GM18868 (cell line): ENCODE results near the gene RYR2.
"Not testable (repeated sequence)": the region's sequence is repeated elsewhere in the genome, so short reads cannot be mapped to it uniquely, and the experiment has no call there.

ENCODE experiments used
- ATAC-seq: cut with Tn5 transposase; IDR thresholded peaks from one replicate; pipeline ENCODE4 v1.9.1; 2021; ENCODE audit warnings: mild to moderate bottlenecking, moderate library complexity; ENCODE audit not compliant: unreplicated experiment

The RYR2 gene

GRCh38 chr1:237525102-237525501 lies 483.1 kb downstream of the RYR2 start:
- ATAC-seq: no peak

- ATAC-seq: no peak
These were observed 485.8 kb downstream of the RYR2 start for GRCh38 chr1:237527761-237528160.

GRCh38 chr1:237528545-237528944 lies 486.6 kb downstream of the RYR2 start:
- ATAC-seq: no peak

- no peak for ATAC-seq
These were observed 497.1 kb downstream of the RYR2 start for GRCh38 chr1:237539055-237539454.

GRCh38 chr1:237542525-237543418 lies 500.8 kb downstream of the RYR2 start:
- no peak for ATAC-seq

- ATAC-seq: no peak
These were observed 511.1 kb downstream of the RYR2 start for GRCh38 chr1:237553078-237553477.

- ATAC-seq: no peak
These were observed 514.9 kb downstream of the RYR2 start for GRCh38 chr1:237556911-237557310.

GRCh38 chr1:237562242-237562823 lies 520.3 kb downstream of the RYR2 start:
- peak; percentile 91 for ATAC-seq

GRCh38 chr1:237565236-237565635 lies 523.3 kb downstream of the RYR2 start:
- ATAC-seq: no peak

- no peak for ATAC-seq
These were observed 524.6 kb downstream of the RYR2 start for GRCh38 chr1:237566581-237566980.

- no peak for ATAC-seq
These were observed 527.0 kb downstream of the RYR2 start for GRCh38 chr1:237568955-237569354.

GRCh38 chr1:237570530-237570929 lies 528.5 kb downstream of the RYR2 start:
- ATAC-seq: no peak

- ATAC-seq: no peak
These were observed 532.6 kb downstream of the RYR2 start for GRCh38 chr1:237574536-237574935.

GRCh38 chr1:237578540-237578939 lies 536.6 kb downstream of the RYR2 start:
- ATAC-seq: no peak

GRCh38 chr1:237580726-237581125 lies 538.7 kb downstream of the RYR2 start:
- ATAC-seq: no peak

- ATAC-seq: no peak
These were observed 541.3 kb downstream of the RYR2 start for GRCh38 chr1:237583270-237583669.

- no peak for ATAC-seq
These were observed 541.8 kb downstream of the RYR2 start for GRCh38 chr1:237583756-237584155.

- no peak for ATAC-seq
These were observed 548.4 kb downstream of the RYR2 start for GRCh38 chr1:237590386-237590785.

- no peak for ATAC-seq
These were observed 549.4 kb downstream of the RYR2 start for GRCh38 chr1:237591353-237591752.

GRCh38 chr1:237603036-237603568 lies 561.1 kb downstream of the RYR2 start:
- not testable (repeated sequence) for ATAC-seq

- no peak for ATAC-seq
These were observed 566.4 kb downstream of the RYR2 start for GRCh38 chr1:237608433-237608832.

- no peak for ATAC-seq
These were observed 568.2 kb downstream of the RYR2 start for GRCh38 chr1:237610157-237610556.
